GM23338 (cell line): ENCODE results near the gene CCDC134. TPM values are rescaled to one million over a fixed set of nuclear protein-coding genes. Genes with fewer than 3 reads are reported as not detected.

Experiments
- ATAC-seq: fragments of 200-7000 bp; cut with Tn5 transposase; 3 replicates; pipeline ENCODE4 v1.9.1; 2020
- DNase-seq: peaks from one replicate; pipeline ENCODE4 v3.0.0-alpha.2; 2015; ENCODE audit warnings: low spot score
- H2AFZ ChIP-seq: fragments of 200-600 bp; sonication (generic); 2 replicates; pipeline ENCODE4 v1.8.0; 2016; ENCODE audit warnings: antibody characterized with exemption, mild to moderate bottlenecking, moderate library complexity
- H3F3A ChIP-seq: fragments of 200-600 bp; sonication (generic); replicated peaks from 2 replicates; pipeline ENCODE4 v1.8.0; 2017; ENCODE audit warnings: antibody characterized with exemption, mixed run types, low read depth
- H3K27ac ChIP-seq: fragments of 200-600 bp; sonication (generic); 2 replicates; pipeline ENCODE4 v1.6.1; 2016; ENCODE audit warnings: low read depth
- H3K27me3 ChIP-seq: fragments of 200-600 bp; sonication (generic); 2 replicates; pipeline ENCODE4 v1.8.0; 2016; ENCODE audit warnings: mild to moderate bottlenecking, mixed run types, moderate library complexity; ENCODE audit not compliant: insufficient read depth
- H3K36me3 ChIP-seq: fragments of 200-600 bp; sonication (generic); 2 replicates; pipeline ENCODE4 v1.8.0; 2016; ENCODE audit warnings: mild to moderate bottlenecking; ENCODE audit not compliant: insufficient read depth
- H3K4me1 ChIP-seq: fragments of 200-600 bp; sonication (generic); 2 replicates; pipeline ENCODE4 v1.8.0; 2016; ENCODE audit warnings: mild to moderate bottlenecking, moderate library complexity; ENCODE audit not compliant: insufficient read depth
- H3K4me2 ChIP-seq: fragments of 200-600 bp; sonication (generic); 2 replicates; pipeline ENCODE4 v1.7.1; 2017; ENCODE audit warnings: mixed run types
- H3K4me3 ChIP-seq: fragments of 200-600 bp; sonication (generic); 2 replicates; pipeline ENCODE4 v1.6.1; 2016; ENCODE audit warnings: mixed run types
- H3K79me2 ChIP-seq: fragments of 200-600 bp; sonication (generic); replicated peaks from 2 replicates; pipeline ENCODE4 v1.8.0; 2017; ENCODE audit warnings: mild to moderate bottlenecking; ENCODE audit not compliant: insufficient read depth
- H3K9me2 ChIP-seq: fragments of 200-600 bp; sonication (generic); 2 replicates; pipeline ENCODE4 v1.8.0; 2017; ENCODE audit not compliant: insufficient read depth
- H4K20me1 ChIP-seq: fragments of 200-600 bp; sonication (generic); replicated peaks from 2 replicates; pipeline ENCODE4 v1.8.0; 2017; ENCODE audit warnings: mild to moderate bottlenecking; ENCODE audit not compliant: insufficient read depth
- H3K27ac Mint-ChIP-seq: 2 replicates; pipeline ENCODE4 v1.8.0; 2020; ENCODE audit warnings: inconsistent platforms, mild to moderate bottlenecking, moderate library complexity, mixed read lengths
- H3K27me3 Mint-ChIP-seq: 3 replicates; pipeline ENCODE4 v1.8.0; 2022; ENCODE audit warnings: low read depth, mild to moderate bottlenecking, moderate library complexity, mixed read lengths, inconsistent platforms; ENCODE audit not compliant: insufficient read depth, poor library complexity
- H3K36me3 Mint-ChIP-seq: 3 replicates; pipeline ENCODE4 v1.8.0; 2021; ENCODE audit warnings: low read depth, mild to moderate bottlenecking, inconsistent platforms, moderate library complexity, mixed read lengths
- H3K4me1 Mint-ChIP-seq: 3 replicates; pipeline ENCODE4 v1.8.0; 2020; ENCODE audit warnings: mild to moderate bottlenecking, inconsistent platforms, mixed read lengths
- H3K4me3 Mint-ChIP-seq: 3 replicates; pipeline ENCODE4 v1.8.0; 2021; ENCODE audit warnings: moderate library complexity, mild to moderate bottlenecking, inconsistent platforms, mixed read lengths
- H3K9me3 Mint-ChIP-seq: 3 replicates; pipeline ENCODE4 v1.8.0; 2020; ENCODE audit warnings: moderate library complexity, mild to moderate bottlenecking, inconsistent platforms, mixed read lengths
- CREB1 ChIP-seq: fragments of 250-450 bp; sonication (Bioruptor Pico); IDR thresholded peaks from 2 replicates; pipeline ENCODE4 v1.5.0; 2020; ENCODE audit warnings: low read depth, mild to moderate bottlenecking, moderate library complexity
- EZH2 ChIP-seq: fragments of 200-600 bp; sonication (generic); IDR thresholded peaks from one replicate; pipeline ENCODE4 v1.8.0; 2017; ENCODE audit warnings: antibody characterized with exemption, mild to moderate bottlenecking, low read depth; ENCODE audit not compliant: unreplicated experiment
- NANOG ChIP-seq: IDR thresholded peaks from 2 replicates; pipeline ENCODE4 v1.6.1; 2016; ENCODE audit warnings: antibody characterized with exemption, borderline replicate concordance
- POLR2AphosphoS5 ChIP-seq: IDR thresholded peaks from 2 replicates; pipeline ENCODE4 v1.6.1; 2016; ENCODE audit warnings: antibody characterized with exemption, low read depth
- STAT1 ChIP-seq: IDR thresholded peaks from one replicate; pipeline ENCODE4 v1.6.1; 2016; ENCODE audit warnings: antibody characterized with exemption; ENCODE audit not compliant: unreplicated experiment
- ZNF114 ChIP-seq: fragments of 250-450 bp; sonication (Bioruptor Pico); IDR thresholded peaks from 2 replicates; pipeline ENCODE4 v1.5.0; 2020; ENCODE audit warnings: mild to moderate bottlenecking, moderate library complexity
- ZNF331 ChIP-seq: fragments of 250-450 bp; sonication (Bioruptor Pico); IDR thresholded peaks from 2 replicates; pipeline ENCODE4 v1.5.0; 2020; ENCODE audit warnings: low read depth, mild to moderate bottlenecking, moderate library complexity
- polyA plus RNA-seq: library from polyadenylated mRNA; unstranded; fragments of >200 nt; fragmentation: Nextera tagmentation; extraction: Ambion mirVana; gene quantifications from 2 replicates; pipeline ENCODE4 v1.2.1, GENCODE V29; 2016
- total RNA-seq: library from RNA; depleted of rRNA; stranded (reverse); fragments of >200 nt; shearing (Covaris generic); gene quantifications from 2 replicates; pipeline ENCODE4 v1.2.3, GENCODE V29; 2014
- TF ChIP-seq, protein P1 (sequence below), 2 experiments: fragments of 200-600 bp in 1 of 2; sonication (generic) in 1 of 2; conservative IDR thresholded peaks; 2 replicates each; pipeline versions ENCODE4 v1.5.1 to v1.6.1; 2016 to 2017; ENCODE audit warnings: antibody characterized with exemption in 2 of 2, low read depth in 2 of 2, mild to moderate bottlenecking in 2 of 2, moderate library complexity in 1 of 2
- TF ChIP-seq, protein P2 (sequence below): IDR thresholded peaks from 2 replicates; pipeline ENCODE4 v1.6.1; 2016; ENCODE audit warnings: antibody characterized with exemption

Gene CCDC134
- total and polyA plus RNA-seq, 2 experiments from 2014 or later = 2.7 to 24.5 TPM

DNA sequence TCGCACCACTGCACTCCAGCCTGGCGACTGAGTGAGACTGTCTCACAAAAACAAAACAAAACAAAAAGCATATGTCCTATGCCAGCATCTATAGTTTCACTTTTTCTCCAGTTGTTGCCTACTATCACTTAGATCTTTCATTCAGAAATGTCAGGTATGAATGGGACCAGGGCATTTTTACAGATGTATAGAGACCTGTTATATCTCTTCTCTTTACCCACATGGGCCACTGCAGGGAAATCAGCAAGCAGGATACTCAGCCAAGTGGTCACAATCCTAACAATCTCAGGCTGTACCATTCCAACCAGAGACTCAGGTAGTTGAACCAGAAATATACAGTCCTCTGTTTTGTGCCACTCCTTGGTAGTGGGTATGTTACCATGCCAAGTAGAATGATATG is 16.4 kb downstream of the CCDC134 start:
- H3K79me2 ChIP-seq = no peaks in the 10 kb centered on the region
- DNase-seq (no peak), ATAC-seq (no peak)
- Mint-ChIP-seq H3K36me3 (peaks cover 8% of the 10 kb centered on the region; the same call in 2 of the 3 replicates), H3K27ac (no peak overlapping the region), H3K27me3 (no peaks in the 10 kb centered on the region), H3K9me3 (no peaks in the 10 kb centered on the region), H3K4me1 (peaks cover 6% of the 10 kb centered on the region; the same call in 1 of the 3 replicates), H3K4me3 (no peak overlapping the region)
- TF ChIP-seq EZH2 (no peak), ZNF331 (no peak), POLR2AphosphoS5 (no peak), CREB1 (CRISPR knock-in tag) (no peak), STAT1 (no peak)
- H3K9me2 ChIP-seq = no peaks in the 10 kb centered on the region
- no peaks in the 10 kb centered on the region for H3K27me3 ChIP-seq
- peaks cover 5% of the 10 kb centered on the region; the same call in 1 of the 2 replicates for H4K20me1 ChIP-seq
- no peaks in the 10 kb centered on the region; the same call in 1 of the 2 replicates for H3K36me3 ChIP-seq
- H2AFZ ChIP-seq = no peak overlapping the region
- no peak overlapping the region for H3K27ac ChIP-seq
- H3F3A ChIP-seq = no peaks in the 10 kb centered on the region
- H3K4me1 ChIP-seq = no peaks in the 10 kb centered on the region
- H3K4me2 ChIP-seq = no peak overlapping the region
- no peak overlapping the region for H3K4me3 ChIP-seq

DNA sequence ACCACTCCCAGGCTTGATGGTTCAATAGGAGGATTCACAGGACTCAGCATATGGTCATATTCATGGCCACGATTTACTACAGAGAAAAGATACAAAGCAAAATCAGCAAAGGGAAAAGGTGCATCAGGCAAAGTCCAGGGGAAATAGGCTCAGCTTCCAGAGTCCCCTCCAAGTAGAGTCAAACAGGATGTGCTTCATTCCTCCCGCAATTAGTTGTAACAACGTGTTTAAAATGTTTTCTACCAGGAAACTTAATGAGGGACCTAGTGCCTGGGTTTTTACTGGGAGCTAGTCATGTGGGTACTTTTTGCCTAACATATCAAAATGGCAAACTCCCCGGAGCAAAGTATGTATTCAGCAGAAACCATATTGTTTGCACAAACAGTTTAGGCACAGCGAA is 17.5 kb downstream of the CCDC134 start:
- H3K4me2 ChIP-seq = no peak overlapping the region

More for the DNA sequence above, 17.5 kb downstream of the CCDC134 start:
- Histone ChIP-seq H3K27me3 (no peaks in the 10 kb centered on the region), H4K20me1 (peaks cover 10% of the 10 kb centered on the region; the same call in 1 of the 2 replicates), H3K27ac (no peak overlapping the region), H3K36me3 (no peaks in the 10 kb centered on the region; the same call in 1 of the 2 replicates), H3K4me3 (no peak overlapping the region), H2AFZ (no peak overlapping the region), H3K4me1 (no peaks in the 10 kb centered on the region), H3F3A (no peaks in the 10 kb centered on the region), H3K79me2 (no peaks in the 10 kb centered on the region), H3K9me2 (no peaks in the 10 kb centered on the region)
- Mint-ChIP-seq H3K36me3 (peaks cover 8% of the 10 kb centered on the region; the same call in 2 of the 3 replicates), H3K9me3 (no peaks in the 10 kb centered on the region), H3K27me3 (peaks cover 2% of the 10 kb centered on the region), H3K4me3 (no peak overlapping the region), H3K4me1 (peaks cover 10% of the 10 kb centered on the region; the same call in 1 of the 3 replicates), H3K27ac (no peak overlapping the region)
- ATAC-seq (no peak), DNase-seq (no peak)
- TF ChIP-seq CREB1 (CRISPR knock-in tag) (no peak), NANOG (no peak), POLR2AphosphoS5 (no peak), EZH2 (no peak), ZNF331 (no peak), ZNF114 (no peak), STAT1 (no peak)
- TF ChIP-seq, protein P1, sequence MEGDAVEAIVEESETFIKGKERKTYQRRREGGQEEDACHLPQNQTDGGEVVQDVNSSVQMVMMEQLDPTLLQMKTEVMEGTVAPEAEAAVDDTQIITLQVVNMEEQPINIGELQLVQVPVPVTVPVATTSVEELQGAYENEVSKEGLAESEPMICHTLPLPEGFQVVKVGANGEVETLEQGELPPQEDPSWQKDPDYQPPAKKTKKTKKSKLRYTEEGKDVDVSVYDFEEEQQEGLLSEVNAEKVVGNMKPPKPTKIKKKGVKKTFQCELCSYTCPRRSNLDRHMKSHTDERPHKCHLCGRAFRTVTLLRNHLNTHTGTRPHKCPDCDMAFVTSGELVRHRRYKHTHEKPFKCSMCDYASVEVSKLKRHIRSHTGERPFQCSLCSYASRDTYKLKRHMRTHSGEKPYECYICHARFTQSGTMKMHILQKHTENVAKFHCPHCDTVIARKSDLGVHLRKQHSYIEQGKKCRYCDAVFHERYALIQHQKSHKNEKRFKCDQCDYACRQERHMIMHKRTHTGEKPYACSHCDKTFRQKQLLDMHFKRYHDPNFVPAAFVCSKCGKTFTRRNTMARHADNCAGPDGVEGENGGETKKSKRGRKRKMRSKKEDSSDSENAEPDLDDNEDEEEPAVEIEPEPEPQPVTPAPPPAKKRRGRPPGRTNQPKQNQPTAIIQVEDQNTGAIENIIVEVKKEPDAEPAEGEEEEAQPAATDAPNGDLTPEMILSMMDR (conservative IDR thresholded peaks at IDR 0.05; ENCODE audit: low read depth in 2 of 2) = no peak
- TF ChIP-seq, protein P2, sequence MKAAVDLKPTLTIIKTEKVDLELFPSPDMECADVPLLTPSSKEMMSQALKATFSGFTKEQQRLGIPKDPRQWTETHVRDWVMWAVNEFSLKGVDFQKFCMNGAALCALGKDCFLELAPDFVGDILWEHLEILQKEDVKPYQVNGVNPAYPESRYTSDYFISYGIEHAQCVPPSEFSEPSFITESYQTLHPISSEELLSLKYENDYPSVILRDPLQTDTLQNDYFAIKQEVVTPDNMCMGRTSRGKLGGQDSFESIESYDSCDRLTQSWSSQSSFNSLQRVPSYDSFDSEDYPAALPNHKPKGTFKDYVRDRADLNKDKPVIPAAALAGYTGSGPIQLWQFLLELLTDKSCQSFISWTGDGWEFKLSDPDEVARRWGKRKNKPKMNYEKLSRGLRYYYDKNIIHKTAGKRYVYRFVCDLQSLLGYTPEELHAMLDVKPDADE = no peak
